NCI-H2227 treated with DMSO at 0.1 percent for 48 hours (cell line): ENCODE results near the gene TM7SF2.
A peak's percentile ranks its signal among the peaks of the same experiment; 100 is the strongest.
"Not testable (repeated sequence)": the region's sequence is repeated elsewhere in the genome, so short reads cannot be mapped to it uniquely, and the experiment has no call there.

Experiments
- DNase-seq: peaks from one replicate; lab custom pipeline; 2025; lab: John Stamatoyannopoulos, UW

TM7SF2 gene

GRCh38 chr11:65130631-65131416, 19.2 kb downstream of the TM7SF2 start:
- DNase-seq = no peak

GRCh38 chr11:65131417-65131776, 19.7 kb downstream of the TM7SF2 start:
- DNase-seq = no peak

- no peak for DNase-seq
Observed at GRCh38 chr11:65131895-65132237, 20.2 kb downstream of the TM7SF2 start.

- no peak for DNase-seq
Observed at GRCh38 chr11:65132238-65132987, 20.7 kb downstream of the TM7SF2 start.

- no peak for DNase-seq
Observed at GRCh38 chr11:65132988-65133700, 21.5 kb downstream of the TM7SF2 start.

GRCh38 chr11:65133724-65134123, 22.1 kb downstream of the TM7SF2 start:
- no peak for DNase-seq

GRCh38 chr11:65134240-65134951, 22.7 kb downstream of the TM7SF2 start, which contains the start of gene SYVN1:
SYVN1 (minus strand) TSS chr11:65134519; CDS start chr11:65133601, 918 bp downstream.
- peak; percentile 91 for DNase-seq

- DNase-seq = peak; percentile 98
Observed at GRCh38 chr11:65134952-65135632, 23.4 kb downstream of the TM7SF2 start.

GRCh38 chr11:65135633-65136145, 24.0 kb downstream of the TM7SF2 start:
- no peak for DNase-seq

GRCh38 chr11:65136515-65137096, 24.9 kb downstream of the TM7SF2 start:
- no peak for DNase-seq

- no peak for DNase-seq
Observed at GRCh38 chr11:65141896-65142494, 30.3 kb downstream of the TM7SF2 start.

- no peak for DNase-seq
Observed at GRCh38 chr11:65147352-65148075, 35.8 kb downstream of the TM7SF2 start.

GRCh38 chr11:65148657-65149056, 37.0 kb downstream of the TM7SF2 start:
- no peak for DNase-seq

- not testable (repeated sequence) for DNase-seq
Observed at GRCh38 chr11:65150131-65150508, 38.4 kb downstream of the TM7SF2 start.

GRCh38 chr11:65150509-65151299, 39.0 kb downstream of the TM7SF2 start:
- peak; percentile 31 for DNase-seq

GRCh38 chr11:65151331-65151899, 39.7 kb downstream of the TM7SF2 start:
- no peak for DNase-seq

- no peak for DNase-seq
Observed at GRCh38 chr11:65152122-65152521, 40.5 kb downstream of the TM7SF2 start.

GRCh38 chr11:65156256-65156655, 44.6 kb downstream of the TM7SF2 start:
- DNase-seq = no peak

- DNase-seq = no peak
Observed at GRCh38 chr11:65156926-65157325, 45.3 kb downstream of the TM7SF2 start.
